Activated T-cell treated with anti-CD3 and anti-CD28 coated beads, Interleukin-2, amount 50 U/mL, for 48 hours (primary cell): ENCODE data around the gene TAS2R31.
"Not testable (repeated sequence)": the region's sequence is repeated elsewhere in the genome, so short reads cannot be mapped to it uniquely, and the experiment has no call there.

Source experiments
- DNase-seq, 2 experiments: peaks; one replicate each; pipeline ENCODE4 v3.0.0-alpha.2; 2020

The TAS2R31 gene

GRCh38 chr12:11031307-11031706, at the start of gene TAS2R31:
TSS of gene TAS2R31 (minus strand) at chr12:11031407. CDS start at chr12:11031335, 72 bp downstream.
- no peak for DNase-seq

GRCh38 chr12:11078246-11078645, 47.0 kb upstream of the TAS2R31 start:
- DNase-seq = no peak

- DNase-seq = no peak
Measured at GRCh38 chr12:11075642-11076041, 44.4 kb upstream of the TAS2R31 start.

- no peak for DNase-seq
Measured at GRCh38 chr12:11071414-11071813, 40.2 kb upstream of the TAS2R31 start.

- DNase-seq = no peak
Measured at GRCh38 chr12:11070999-11071398, 39.8 kb upstream of the TAS2R31 start.

GRCh38 chr12:11069854-11070365, 38.7 kb upstream of the TAS2R31 start:
- no peak for DNase-seq

- DNase-seq = no peak
Measured at GRCh38 chr12:11067514-11067913, 36.3 kb upstream of the TAS2R31 start.

- DNase-seq = not testable (repeated sequence)
Measured at GRCh38 chr12:11062194-11062593, 31.0 kb upstream of the TAS2R31 start, which contains the start of gene TAS2R46. TSS of gene TAS2R46 (minus strand) at chr12:11062294. CDS start at chr12:11062294, 0 bp downstream.

- DNase-seq = no peak
Measured at GRCh38 chr12:11059784-11060183, 28.6 kb upstream of the TAS2R31 start.

- DNase-seq = no peak
Measured at GRCh38 chr12:11059041-11059440, 27.8 kb upstream of the TAS2R31 start.

- no peak for DNase-seq
Measured at GRCh38 chr12:11055306-11055705, 24.1 kb upstream of the TAS2R31 start.

- DNase-seq = not testable (repeated sequence)
Measured at GRCh38 chr12:11049806-11050531, 18.8 kb upstream of the TAS2R31 start.

- DNase-seq = not testable (repeated sequence)
Measured at GRCh38 chr12:11041366-11041765, 10.2 kb upstream of the TAS2R31 start.

GRCh38 chr12:11040162-11040561, 9.0 kb upstream of the TAS2R31 start:
- DNase-seq = no peak

- DNase-seq = no peak
Measured at GRCh38 chr12:11039171-11039570, 8.0 kb upstream of the TAS2R31 start.

- not testable (repeated sequence) for DNase-seq
Measured at GRCh38 chr12:11033959-11034358, 2.8 kb upstream of the TAS2R31 start.

- no peak for DNase-seq
Measured at GRCh38 chr12:11026118-11026517, 5.1 kb downstream of the TAS2R31 start.

GRCh38 chr12:11023387-11023786, 7.8 kb downstream of the TAS2R31 start:
- no peak for DNase-seq

GRCh38 chr12:11022520-11022919, 8.7 kb downstream of the TAS2R31 start, which contains the start of gene TAS2R19:
TSS of gene TAS2R19 (minus strand) at chr12:11022620. CDS start at chr12:11022571, 49 bp downstream.
- no peak for DNase-seq

GRCh38 chr12:11016937-11017336, 14.3 kb downstream of the TAS2R31 start:
- no peak for DNase-seq

GRCh38 chr12:11015775-11016430, 15.3 kb downstream of the TAS2R31 start:
- no peak for DNase-seq

GRCh38 chr12:11014234-11014633, 17.0 kb downstream of the TAS2R31 start:
- DNase-seq = no peak

GRCh38 chr12:11007608-11008007, 23.6 kb downstream of the TAS2R31 start:
- DNase-seq = no peak

GRCh38 chr12:10998204-10998603, 33.0 kb downstream of the TAS2R31 start, which contains the start of gene TAS2R20:
TSS of gene TAS2R20 (minus strand) at chr12:10998304. CDS start at chr12:10997875, 429 bp downstream.
- DNase-seq = no peak
